ENCODE data around the gene VPS36. TPM values are rescaled to one million over a fixed set of nuclear protein-coding genes. Genes with fewer than 3 reads are reported as not detected.

VPS36 gene
- total RNA-seq, 1 experiment from 2014 or later = 52.9 TPM

GRCh38 chr13:52450793-52451116, 321 bp upstream of the VPS36 start:
- TSS peak; percentile 14 for BruUV-seq (replicated peaks)
- TF ChIP-seq EZH2 (IDR thresholded peaks at IDR 0.05; ENCODE audit: borderline replicate concordance, low read depth, low read length, poor library complexity, severe bottlenecking) (no peak), CTCF (conservative IDR thresholded peaks at IDR 0.05; ENCODE audit: low read depth, low read length) (no peak; the same call in 1 of the 2 replicates)
- DNase-seq (ENCODE audit: low spot score) = no peak
- Histone ChIP-seq H3K9me3 (ENCODE audit: low read depth, low read length, poor library complexity, severe bottlenecking) (no peaks in the 10 kb centered on the region), H3K36me3 (ENCODE audit: insufficient read depth, low read length, poor library complexity, severe bottlenecking) (no peaks in the 10 kb centered on the region), H3K27me3 (replicated peaks; ENCODE audit: insufficient read depth, low read depth, low read length, poor library complexity) (no peaks in the 10 kb centered on the region), H3K4me3 (ENCODE audit: low read depth, low read length, poor library complexity, severe bottlenecking) (peak overlapping the region; percentile 97), H3K27ac (ENCODE audit: low read depth, low read length, poor library complexity, severe bottlenecking) (peak overlapping the region; percentile 99), H3K4me1 (ENCODE audit: insufficient read depth, low read length, poor library complexity, severe bottlenecking) (peaks cover 22% of the 10 kb centered on the region)
- intact Hi-C loops (cut with micrococcal nuclease; ENCODE audit: unreplicated experiment) = loop anchor here (1.0 to 10.0 kb wide), 2 partner anchors 107 to 436 kb away; partner anchors contain the start of genes ALG11 and ATP7B
- CTCF ChIA-PET = interaction anchor here (0.6 to 1.1 kb wide), 5 partner anchors 10 to 389 kb away, joined by 3 to 10 read pairs (median 4); no protein-coding TSS in a partner anchor
- POLR2A ChIA-PET (ENCODE audit: low non-redundant PET) = no interaction called here

GRCh38 chr13:52449331-52450011, 963 bp downstream of the VPS36 start:
- ChIA-PET POLR2A (ENCODE audit: low non-redundant PET) (no interaction called here), CTCF (interaction anchor here (0.6 kb wide), 1 partner anchor 360 kb away, joined by 3 read pairs; no protein-coding TSS in a partner anchor)
- TF ChIP-seq CTCF (conservative IDR thresholded peaks at IDR 0.05; ENCODE audit: low read depth, low read length) = no peak
- TF ChIP-seq EZH2 (IDR thresholded peaks at IDR 0.05; ENCODE audit: borderline replicate concordance, low read depth, low read length, poor library complexity, severe bottlenecking) = no peak
- DNase-seq (ENCODE audit: low spot score) = no peak
- Histone ChIP-seq H3K27ac (ENCODE audit: low read depth, low read length, poor library complexity, severe bottlenecking) (peak overlapping the region; percentile 99), H3K36me3 (ENCODE audit: insufficient read depth, low read length, poor library complexity, severe bottlenecking) (peaks cover 4% of the 10 kb centered on the region), H3K4me1 (ENCODE audit: insufficient read depth, low read length, poor library complexity, severe bottlenecking) (peaks cover 19% of the 10 kb centered on the region), H3K4me3 (ENCODE audit: low read depth, low read length, poor library complexity, severe bottlenecking) (peak overlapping the region; percentile 97), H3K9me3 (ENCODE audit: low read depth, low read length, poor library complexity, severe bottlenecking) (no peaks in the 10 kb centered on the region), H3K27me3 (replicated peaks; ENCODE audit: insufficient read depth, low read depth, low read length, poor library complexity) (no peaks in the 10 kb centered on the region)
- BruUV-seq (replicated peaks) = TSS peak; percentile 55
- intact Hi-C loops (cut with micrococcal nuclease; ENCODE audit: unreplicated experiment) = loop anchor here (1.0 to 10.0 kb wide), 2 partner anchors 106 to 435 kb away; partner anchors contain the start of genes ALG11 and ATP7B

GRCh38 chr13:52447815-52448552, 2.5 kb downstream of the VPS36 start:
- Histone ChIP-seq H3K27ac (ENCODE audit: low read depth, low read length, poor library complexity, severe bottlenecking) (no peak overlapping the region), H3K27me3 (replicated peaks; ENCODE audit: insufficient read depth, low read depth, low read length, poor library complexity) (no peaks in the 10 kb centered on the region), H3K9me3 (ENCODE audit: low read depth, low read length, poor library complexity, severe bottlenecking) (no peaks in the 10 kb centered on the region), H3K4me3 (ENCODE audit: low read depth, low read length, poor library complexity, severe bottlenecking) (peak overlapping the region; percentile 97), H3K36me3 (ENCODE audit: insufficient read depth, low read length, poor library complexity, severe bottlenecking) (peaks cover 4% of the 10 kb centered on the region), H3K4me1 (ENCODE audit: insufficient read depth, low read length, poor library complexity, severe bottlenecking) (peaks cover 13% of the 10 kb centered on the region)
- CTCF ChIA-PET = interaction anchor here (0.6 kb wide), 1 partner anchor 175 kb away, joined by 4 read pairs; no protein-coding TSS in a partner anchor
- POLR2A ChIA-PET (ENCODE audit: low non-redundant PET) = no interaction called here
- no TSS peak for BruUV-seq (replicated peaks)
- TF ChIP-seq EZH2 (IDR thresholded peaks at IDR 0.05; ENCODE audit: borderline replicate concordance, low read depth, low read length, poor library complexity, severe bottlenecking) (no peak), CTCF (conservative IDR thresholded peaks at IDR 0.05; ENCODE audit: low read depth, low read length) (no peak)
- peak; percentile 41 for DNase-seq (ENCODE audit: low spot score)
- intact Hi-C loops (cut with micrococcal nuclease; ENCODE audit: unreplicated experiment) = no loop called here
